ENCODE data around the gene IZUMO4.
"Not testable (repeated sequence)": the region's sequence is repeated elsewhere in the genome, so short reads cannot be mapped to it uniquely, and the experiment has no call there.

IZUMO4 gene

DNA sequence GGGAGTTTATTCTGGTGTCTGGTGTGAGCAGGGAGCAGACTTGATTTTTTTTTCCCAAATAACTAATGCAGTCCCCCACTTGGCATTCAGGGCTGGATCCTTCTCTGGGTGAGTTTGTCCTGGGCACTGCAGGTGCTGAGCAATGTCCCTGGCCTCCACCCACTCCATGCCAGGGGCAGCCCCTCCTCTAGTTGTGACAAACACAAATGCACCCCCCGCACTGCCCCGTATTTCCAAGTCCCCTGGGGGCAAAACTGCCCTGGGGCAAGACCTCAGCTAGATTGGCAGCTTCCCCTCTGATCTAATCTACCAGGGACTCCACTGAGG lies 7.0 kb upstream of the IZUMO4 start:
- Histone ChIP-seq H3K27ac (ENCODE audit: low read length) (no peak overlapping the region), H3K36me3 (ENCODE audit: control insufficient read depth, low read depth, low read length) (no peaks in the 10 kb centered on the region), H3K9ac (ENCODE audit: low read length) (no peak overlapping the region), H3K4me3 (ENCODE audit: low read length) (no peak overlapping the region), H3K27me3 (ENCODE audit: control insufficient read depth, insufficient read depth, low read length) (no peaks in the 10 kb centered on the region), H3K9me3 (ENCODE audit: control insufficient read depth, low read depth, low read length) (no peaks in the 10 kb centered on the region), H3K4me1 (ENCODE audit: control insufficient read depth, low read depth, low read length) (no peaks in the 10 kb centered on the region)

DNA sequence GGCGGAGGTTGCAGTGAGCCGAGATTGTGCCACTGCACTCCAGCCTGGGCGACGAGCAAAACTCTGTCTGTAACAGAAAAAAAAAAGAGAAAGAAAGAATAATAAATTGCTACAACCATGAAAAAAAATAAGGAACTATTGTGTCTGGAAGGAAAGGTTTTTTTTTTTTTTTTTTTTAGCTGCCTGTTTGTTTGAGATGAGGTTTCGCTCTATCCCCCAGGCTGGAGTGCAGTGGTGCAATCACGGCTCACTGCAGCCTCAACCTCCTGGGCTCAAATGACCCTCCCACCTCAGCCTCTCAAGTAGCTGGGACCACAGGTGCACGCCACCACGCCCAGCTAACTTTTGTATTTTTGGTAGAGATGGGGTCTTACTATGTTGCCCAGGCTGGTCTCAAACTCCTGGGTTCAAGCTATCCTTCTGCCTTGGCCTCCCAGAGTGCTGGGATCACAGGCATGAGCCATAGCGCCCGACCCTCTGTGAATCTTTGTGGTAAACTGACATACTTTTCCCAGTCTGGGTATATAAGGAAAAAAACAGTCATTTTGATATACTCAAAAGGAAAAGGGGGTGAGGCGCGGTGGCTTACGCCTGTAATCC lies 4.7 kb upstream of the IZUMO4 start:
- not testable (repeated sequence) for H3K9ac ChIP-seq (ENCODE audit: low read length); H3K4me3 ChIP-seq (ENCODE audit: low read length); H3K9me3 ChIP-seq (ENCODE audit: control insufficient read depth, low read depth, low read length); H3K4me1 ChIP-seq (ENCODE audit: control insufficient read depth, low read depth, low read length); H3K27ac ChIP-seq (ENCODE audit: low read length); H3K27me3 ChIP-seq (ENCODE audit: control insufficient read depth, insufficient read depth, low read length); H3K36me3 ChIP-seq (ENCODE audit: control insufficient read depth, low read depth, low read length)

DNA sequence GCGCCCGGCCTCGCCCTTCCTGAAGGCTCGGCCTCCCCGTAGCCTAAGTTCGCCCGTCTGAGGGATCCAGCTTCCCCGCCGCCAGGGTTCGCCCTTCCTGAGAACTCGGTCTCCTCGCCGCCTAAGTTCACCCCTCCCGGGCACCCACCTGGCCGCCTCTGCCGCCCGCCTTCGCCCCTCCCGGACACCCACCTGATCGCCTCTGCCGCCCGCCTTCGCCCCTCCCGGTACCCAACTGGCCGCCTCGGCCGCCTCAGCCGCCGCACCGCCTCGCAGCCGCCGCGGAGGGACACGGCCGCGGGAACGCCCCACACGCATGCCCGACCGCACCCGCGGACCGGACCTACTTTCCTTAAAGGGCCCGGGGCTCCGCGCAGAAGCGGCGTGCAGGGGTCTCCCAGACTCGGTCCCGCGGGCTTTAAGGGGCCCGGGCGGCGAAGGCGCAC lies 658 bp upstream of the IZUMO4 start, which contains the start of gene MOB3A:
Gene MOB3A (minus strand): TSS at position 293 of the 446 bp plus-strand sequence. CDS start 17,766 bp downstream, outside the sequence.
- Histone ChIP-seq H3K4me3 (ENCODE audit: low read length) (peak within 1 kb of the TSS; percentile 57), H3K27me3 (ENCODE audit: control insufficient read depth, insufficient read depth, low read length) (no peaks in the 10 kb centered on the region), H3K9ac (ENCODE audit: low read length) (peak within 1 kb of the TSS; percentile 32), H3K27ac (ENCODE audit: low read length) (no peak within 1 kb of the TSS), H3K9me3 (ENCODE audit: control insufficient read depth, low read depth, low read length) (no peaks in the 10 kb centered on the region), H3K36me3 (ENCODE audit: control insufficient read depth, low read depth, low read length) (peaks cover 14% of the 10 kb centered on the region), H3K4me1 (ENCODE audit: control insufficient read depth, low read depth, low read length) (peaks cover 3% of the 10 kb centered on the region)

DNA sequence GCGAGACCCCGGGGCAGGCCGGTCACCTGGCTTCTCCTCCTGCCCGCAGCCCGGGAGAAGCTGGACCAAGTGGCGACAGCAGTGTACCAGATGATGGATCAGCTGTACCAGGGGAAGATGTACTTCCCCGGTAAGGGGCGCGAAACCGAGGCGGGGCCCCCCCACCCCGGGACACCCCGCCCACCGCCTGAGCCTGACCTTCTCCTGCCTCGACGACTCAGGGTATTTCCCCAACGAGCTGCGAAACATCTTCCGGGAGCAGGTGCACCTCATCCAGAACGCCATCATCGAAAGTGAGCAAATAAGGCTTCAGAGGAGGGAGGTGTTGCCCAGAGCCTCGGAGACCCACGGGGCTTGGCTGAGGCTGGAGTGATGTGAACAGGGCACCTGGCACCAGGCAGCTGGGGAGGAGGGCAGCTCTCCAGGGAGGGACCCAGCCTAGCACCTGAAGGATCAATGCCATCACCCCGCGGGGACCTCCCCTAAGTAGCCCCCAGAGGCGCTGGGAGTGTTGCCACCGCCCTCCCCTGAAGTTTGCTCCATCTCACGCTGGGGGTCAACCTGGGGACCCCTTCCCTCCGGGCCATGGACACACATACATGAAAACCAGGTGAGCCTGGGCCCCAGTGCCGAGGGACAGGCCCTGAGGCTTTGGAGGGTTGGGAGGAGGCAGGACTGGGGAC lies 629 bp downstream of the IZUMO4 start:
- Histone ChIP-seq H3K9ac (ENCODE audit: low read length) (no peak overlapping the region), H3K9me3 (ENCODE audit: control insufficient read depth, low read depth, low read length) (no peaks in the 10 kb centered on the region), H3K4me3 (ENCODE audit: low read length) (peak overlapping the region; percentile 57), H3K4me1 (ENCODE audit: control insufficient read depth, low read depth, low read length) (peaks cover 3% of the 10 kb centered on the region), H3K27ac (ENCODE audit: low read length) (no peak overlapping the region), H3K36me3 (ENCODE audit: control insufficient read depth, low read depth, low read length) (peaks cover 25% of the 10 kb centered on the region), H3K27me3 (ENCODE audit: control insufficient read depth, insufficient read depth, low read length) (no peaks in the 10 kb centered on the region)

DNA sequence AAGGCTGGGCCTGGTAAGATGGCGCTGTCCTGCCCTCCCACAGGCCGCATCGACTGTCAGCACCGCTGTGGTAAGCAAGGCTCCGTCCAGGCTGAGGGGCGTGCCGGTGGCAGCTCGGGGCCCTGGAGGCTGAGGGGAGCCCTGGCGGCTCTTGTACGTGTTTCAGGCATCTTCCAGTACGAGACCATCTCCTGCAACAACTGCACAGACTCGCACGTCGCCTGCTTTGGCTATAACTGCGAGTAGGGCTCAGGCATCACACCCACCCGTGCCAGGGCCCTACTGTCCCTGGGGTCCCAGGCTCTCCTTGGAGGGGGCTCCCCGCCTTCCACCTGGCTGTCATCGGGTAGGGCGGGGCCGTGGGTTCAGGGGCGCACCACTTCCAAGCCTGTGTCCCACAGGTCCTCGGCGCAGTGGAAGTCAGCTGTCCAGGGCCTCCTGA lies 1.2 kb downstream of the IZUMO4 start:
- Histone ChIP-seq H3K4me3 (ENCODE audit: low read length) (no peak overlapping the region), H3K4me1 (ENCODE audit: control insufficient read depth, low read depth, low read length) (peaks cover 3% of the 10 kb centered on the region), H3K36me3 (ENCODE audit: control insufficient read depth, low read depth, low read length) (peaks cover 25% of the 10 kb centered on the region), H3K9ac (ENCODE audit: low read length) (no peak overlapping the region), H3K9me3 (ENCODE audit: control insufficient read depth, low read depth, low read length) (no peaks in the 10 kb centered on the region), H3K27ac (ENCODE audit: low read length) (no peak overlapping the region), H3K27me3 (ENCODE audit: control insufficient read depth, insufficient read depth, low read length) (no peaks in the 10 kb centered on the region)

DNA sequence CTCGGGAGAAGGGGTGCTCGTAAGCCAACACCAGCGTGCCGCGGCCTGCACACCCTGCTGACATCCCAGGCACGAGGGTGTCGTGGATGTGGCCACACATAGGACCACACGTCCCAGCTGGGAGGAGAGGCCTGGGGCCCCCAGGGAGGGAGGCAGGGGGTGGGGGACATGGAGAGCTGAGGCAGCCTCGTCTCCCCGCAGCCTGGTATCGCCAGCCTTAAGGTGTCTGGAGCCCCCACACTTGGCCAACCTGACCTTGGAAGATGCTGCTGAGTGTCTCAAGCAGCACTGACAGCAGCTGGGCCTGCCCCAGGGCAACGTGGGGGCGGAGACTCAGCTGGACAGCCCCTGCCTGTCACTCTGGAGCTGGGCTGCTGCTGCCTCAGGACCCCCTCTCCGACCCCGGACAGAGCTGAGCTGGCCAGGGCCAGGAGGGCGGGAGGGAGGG lies 2.4 kb downstream of the IZUMO4 start:
- H3K9ac ChIP-seq (ENCODE audit: low read length): no peak overlapping the region
- peaks cover 31% of the 10 kb centered on the region for H3K36me3 ChIP-seq (ENCODE audit: control insufficient read depth, low read depth, low read length)
- H3K4me1 ChIP-seq (ENCODE audit: control insufficient read depth, low read depth, low read length): peaks cover 3% of the 10 kb centered on the region
- H3K27me3 ChIP-seq (ENCODE audit: control insufficient read depth, insufficient read depth, low read length): no peaks in the 10 kb centered on the region
- H3K27ac ChIP-seq (ENCODE audit: low read length): no peak overlapping the region
- H3K4me3 ChIP-seq (ENCODE audit: low read length): no peak overlapping the region
- H3K9me3 ChIP-seq (ENCODE audit: control insufficient read depth, low read depth, low read length): no peaks in the 10 kb centered on the region

DNA sequence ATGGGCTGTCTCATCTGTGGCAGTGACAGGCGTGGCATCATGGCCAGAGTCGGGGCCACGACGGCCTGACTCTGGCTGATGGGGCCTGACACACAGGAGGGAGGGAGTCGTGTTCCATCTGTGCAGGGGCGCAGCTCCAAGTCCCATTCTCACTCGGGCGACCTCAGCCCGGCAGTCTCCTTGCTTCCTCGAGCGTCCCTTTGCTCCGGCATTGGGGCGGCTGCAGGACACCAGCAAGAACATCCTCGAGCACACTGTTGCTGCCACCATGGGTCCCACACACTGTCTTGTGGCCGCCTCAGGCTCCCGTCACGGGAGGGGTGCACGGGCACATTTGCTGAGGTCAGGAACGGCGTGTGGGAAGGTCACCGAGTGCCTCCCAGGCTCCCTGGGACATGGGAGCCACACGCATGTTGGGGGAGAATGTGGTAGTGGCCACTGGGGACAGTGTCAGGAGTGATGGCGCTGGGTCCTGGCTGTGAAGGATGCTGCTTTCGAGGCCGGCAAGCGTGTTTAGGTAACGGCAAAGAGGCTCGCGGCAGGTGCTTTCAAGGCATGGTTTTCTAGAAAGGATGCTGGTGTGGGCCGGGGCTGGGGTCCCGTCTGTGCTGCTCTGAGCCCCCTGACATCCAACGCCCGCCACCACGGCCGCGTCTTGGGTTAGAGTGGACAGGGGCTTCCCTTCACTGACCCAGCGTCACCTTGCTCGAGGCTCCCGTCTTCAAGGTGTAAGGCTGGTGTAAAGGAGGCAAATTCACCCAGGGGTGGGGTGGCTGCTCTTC lies 3.4 kb downstream of the IZUMO4 start:
- Histone ChIP-seq H3K9ac (ENCODE audit: low read length) (no peak overlapping the region), H3K36me3 (ENCODE audit: control insufficient read depth, low read depth, low read length) (peaks cover 31% of the 10 kb centered on the region), H3K27ac (ENCODE audit: low read length) (no peak overlapping the region), H3K9me3 (ENCODE audit: control insufficient read depth, low read depth, low read length) (no peaks in the 10 kb centered on the region), H3K4me1 (ENCODE audit: control insufficient read depth, low read depth, low read length) (peaks cover 3% of the 10 kb centered on the region), H3K27me3 (ENCODE audit: control insufficient read depth, insufficient read depth, low read length) (no peaks in the 10 kb centered on the region), H3K4me3 (ENCODE audit: low read length) (no peak overlapping the region)

DNA sequence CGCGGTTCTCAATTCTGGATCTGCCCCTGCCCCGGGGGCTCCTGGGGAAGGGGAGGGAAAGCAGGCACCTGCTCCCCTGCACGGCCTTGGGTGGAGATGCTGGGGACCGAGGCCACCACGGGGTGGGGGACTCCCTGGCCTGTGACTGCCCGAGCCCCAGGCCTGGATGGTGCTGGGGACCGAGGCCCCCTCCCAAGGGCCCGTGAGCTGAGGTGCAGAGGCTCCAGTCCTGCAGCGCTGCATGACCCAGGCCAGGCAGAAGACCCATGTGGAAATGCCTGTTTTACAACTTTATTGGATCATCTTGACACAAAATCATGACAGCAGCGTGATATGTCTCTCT lies 4.0 kb downstream of the IZUMO4 start:
- Histone ChIP-seq H3K27me3 (ENCODE audit: control insufficient read depth, insufficient read depth, low read length) (no peaks in the 10 kb centered on the region), H3K9me3 (ENCODE audit: control insufficient read depth, low read depth, low read length) (no peaks in the 10 kb centered on the region), H3K4me3 (ENCODE audit: low read length) (no peak overlapping the region), H3K27ac (ENCODE audit: low read length) (no peak overlapping the region), H3K36me3 (ENCODE audit: control insufficient read depth, low read depth, low read length) (peaks cover 31% of the 10 kb centered on the region), H3K4me1 (ENCODE audit: control insufficient read depth, low read depth, low read length) (peaks cover 3% of the 10 kb centered on the region), H3K9ac (ENCODE audit: low read length) (no peak overlapping the region)

DNA sequence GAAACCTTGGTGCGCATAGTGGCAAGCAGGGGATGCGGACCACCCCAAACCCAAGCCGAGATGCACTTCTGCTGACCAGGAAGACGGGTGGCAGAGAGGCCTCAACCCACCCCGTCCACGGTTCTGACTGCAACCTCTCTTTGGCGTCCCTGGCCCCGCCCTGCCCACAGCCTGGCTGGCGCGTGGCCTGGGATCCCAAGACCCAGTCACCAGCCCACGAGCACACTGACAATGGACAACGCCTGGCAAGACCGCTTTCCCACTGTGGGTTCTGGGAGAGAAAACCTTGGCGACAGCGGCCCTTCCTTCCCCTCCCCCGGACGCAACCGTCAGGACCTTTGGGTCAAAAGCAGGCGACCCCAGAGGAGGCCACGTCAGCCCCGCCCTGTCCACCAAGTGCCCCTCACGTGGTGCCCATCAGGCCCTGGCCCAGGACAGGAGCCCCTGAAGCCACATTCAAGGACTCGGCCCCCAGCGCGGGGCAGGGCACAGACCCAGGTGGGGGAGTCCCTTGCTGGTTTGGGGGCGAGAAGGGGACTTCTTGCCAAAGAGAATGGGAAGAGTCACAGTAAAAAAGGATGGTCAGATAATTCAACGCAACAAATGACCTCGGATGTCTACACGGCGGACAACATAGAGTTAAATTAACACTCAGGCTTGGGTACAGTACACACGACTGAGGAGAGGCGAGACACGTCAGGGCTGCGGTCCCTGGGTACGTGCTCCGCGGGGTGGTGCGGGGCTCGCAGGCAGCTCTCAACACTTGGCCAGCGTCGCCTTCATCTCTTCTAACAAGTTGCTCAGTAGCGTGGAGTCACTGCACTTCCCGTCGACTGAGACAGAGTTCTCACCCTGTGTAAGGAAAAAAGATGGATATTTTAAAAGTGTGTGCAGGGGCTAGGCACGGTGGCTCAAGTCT lies 5.0 kb downstream of the IZUMO4 start:
- Histone ChIP-seq H3K9me3 (ENCODE audit: control insufficient read depth, low read depth, low read length) (peaks cover 3% of the 10 kb centered on the region), H3K36me3 (ENCODE audit: control insufficient read depth, low read depth, low read length) (peaks cover 40% of the 10 kb centered on the region), H3K4me3 (ENCODE audit: low read length) (no peak overlapping the region), H3K9ac (ENCODE audit: low read length) (no peak overlapping the region), H3K4me1 (ENCODE audit: control insufficient read depth, low read depth, low read length) (peaks cover 3% of the 10 kb centered on the region), H3K27me3 (ENCODE audit: control insufficient read depth, insufficient read depth, low read length) (no peaks in the 10 kb centered on the region), H3K27ac (ENCODE audit: low read length) (no peak overlapping the region)

DNA sequence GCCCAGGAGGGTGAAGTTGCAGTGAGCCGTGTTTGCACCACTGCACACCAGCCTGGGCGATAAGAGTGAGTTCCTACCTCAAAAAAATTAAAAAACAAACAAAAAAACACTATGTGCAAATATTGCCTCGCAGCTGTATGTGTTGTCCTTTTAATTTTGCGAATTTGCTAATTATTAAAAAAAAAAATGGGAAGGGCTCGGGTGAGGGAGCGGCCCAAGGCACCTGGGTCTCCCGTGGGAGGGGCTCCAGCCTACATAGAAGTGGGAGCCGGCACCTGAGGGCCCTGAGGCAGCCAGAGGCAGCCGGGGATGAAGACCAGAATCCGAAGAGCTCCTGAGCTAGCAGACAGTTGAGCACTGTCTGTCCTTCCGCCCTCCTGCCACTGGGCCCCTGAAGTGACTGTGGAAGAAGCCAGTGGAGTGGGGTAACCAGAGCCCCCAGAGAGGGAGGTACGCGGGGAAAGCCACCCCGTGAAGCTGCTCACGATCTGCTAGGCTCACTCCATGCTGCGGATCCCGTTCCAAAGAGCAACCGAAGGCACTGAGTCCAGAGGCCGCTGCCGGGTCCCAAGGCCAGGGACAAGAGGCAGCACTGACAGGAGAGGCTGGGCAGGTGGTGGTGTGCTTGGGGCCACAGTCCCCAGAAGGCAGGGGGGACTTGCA lies 6.5 kb downstream of the IZUMO4 start:
- Histone ChIP-seq H3K9ac (ENCODE audit: low read length) (no peak overlapping the region), H3K9me3 (ENCODE audit: control insufficient read depth, low read depth, low read length) (peaks cover 3% of the 10 kb centered on the region), H3K27ac (ENCODE audit: low read length) (no peak overlapping the region), H3K4me1 (ENCODE audit: control insufficient read depth, low read depth, low read length) (no peaks in the 10 kb centered on the region), H3K27me3 (ENCODE audit: control insufficient read depth, insufficient read depth, low read length) (no peaks in the 10 kb centered on the region), H3K36me3 (ENCODE audit: control insufficient read depth, low read depth, low read length) (peaks cover 47% of the 10 kb centered on the region), H3K4me3 (ENCODE audit: low read length) (no peak overlapping the region)

Measured in iPS-18a (cell line).